Left ventricle myocardium superior (tissue), 1 donor: ENCODE data around the gene JCAD. TPM values are rescaled to one million over a fixed set of nuclear protein-coding genes. Genes with fewer than 3 reads are reported as not detected.
"Not testable (repeated sequence)": the region's sequence is repeated elsewhere in the genome, so short reads cannot be mapped to it uniquely, and the experiment has no call there.

Experiments used
- ATAC-seq: fragments of 200-7000 bp; cut with Tn5 transposase; one replicate; pipeline ENCODE4 v1.9.1; 2020; ENCODE audit warnings: mild to moderate bottlenecking, moderate library complexity
- DNase-seq: peaks from one replicate; pipeline ENCODE4 v3.0.0-alpha.2; 2020
- intact Hi-C: fragments of 100-400 bp; cut with micrococcal nuclease; formaldehyde crosslinking; loops from one replicate; pipeline ENCODE4 v1.11.0; 2022
- total RNA-seq: library from RNA; stranded (reverse); fragmentation: NEBNext Ultra II Directional; extraction: Animal tissue kit (Norgen Biotek cat#: 25700); gene quantifications from one replicate; pipeline ENCODE4 v1.2.1, GENCODE V29; 2021
- donor health status: DM: no; HTN: yes; CAD: no; lungs with severe emphysema.

JCAD gene
- total RNA-seq, 1 donor from 2014 or later: 30.4 TPM

DNA sequence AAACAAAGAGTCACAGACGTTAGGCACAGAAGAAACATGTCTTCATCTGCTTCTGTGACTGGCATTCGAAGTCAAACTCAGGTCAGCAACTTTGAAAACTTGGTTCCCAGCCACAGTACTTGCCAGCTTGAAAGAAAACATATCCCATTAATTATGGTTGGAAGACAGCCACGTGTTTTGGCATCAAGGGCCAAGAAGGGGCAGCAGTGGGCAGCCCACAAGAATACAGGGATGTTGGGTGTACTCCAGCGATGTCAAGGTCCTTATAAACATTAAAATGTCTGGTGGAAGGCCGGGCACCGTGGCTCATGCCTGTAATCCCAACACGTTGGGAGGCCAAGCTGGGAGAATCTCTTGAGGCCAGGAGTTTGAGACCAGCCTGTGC, 29.5 kb downstream of the JCAD start:
- DNase-seq (no peak), ATAC-seq (no peak)
- intact Hi-C loops: no loop called here

- intact Hi-C loops: no loop called here
- ATAC-seq (no peak), DNase-seq (no peak)
Observed at GRCh38 chr10:30029164-30029871, 30.1 kb downstream of the JCAD start.

DNA sequence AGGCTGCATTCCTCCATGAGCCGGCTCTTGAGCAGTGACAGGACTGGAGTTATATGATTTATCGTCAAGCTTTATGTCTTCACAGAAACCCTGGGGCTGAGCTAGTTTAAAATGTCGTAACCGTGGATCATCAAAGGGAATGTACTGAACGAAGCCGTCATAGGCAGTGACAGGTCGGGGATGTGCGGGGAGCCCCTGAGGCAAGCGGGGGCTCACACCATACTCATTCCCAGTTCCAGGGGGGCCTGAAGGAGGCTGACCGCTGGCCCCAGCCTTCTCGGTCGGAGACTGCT, 30.7 kb downstream of the JCAD start:
- intact Hi-C loops: no loop called here
- DNase-seq: no peak
- no peak for ATAC-seq

DNA sequence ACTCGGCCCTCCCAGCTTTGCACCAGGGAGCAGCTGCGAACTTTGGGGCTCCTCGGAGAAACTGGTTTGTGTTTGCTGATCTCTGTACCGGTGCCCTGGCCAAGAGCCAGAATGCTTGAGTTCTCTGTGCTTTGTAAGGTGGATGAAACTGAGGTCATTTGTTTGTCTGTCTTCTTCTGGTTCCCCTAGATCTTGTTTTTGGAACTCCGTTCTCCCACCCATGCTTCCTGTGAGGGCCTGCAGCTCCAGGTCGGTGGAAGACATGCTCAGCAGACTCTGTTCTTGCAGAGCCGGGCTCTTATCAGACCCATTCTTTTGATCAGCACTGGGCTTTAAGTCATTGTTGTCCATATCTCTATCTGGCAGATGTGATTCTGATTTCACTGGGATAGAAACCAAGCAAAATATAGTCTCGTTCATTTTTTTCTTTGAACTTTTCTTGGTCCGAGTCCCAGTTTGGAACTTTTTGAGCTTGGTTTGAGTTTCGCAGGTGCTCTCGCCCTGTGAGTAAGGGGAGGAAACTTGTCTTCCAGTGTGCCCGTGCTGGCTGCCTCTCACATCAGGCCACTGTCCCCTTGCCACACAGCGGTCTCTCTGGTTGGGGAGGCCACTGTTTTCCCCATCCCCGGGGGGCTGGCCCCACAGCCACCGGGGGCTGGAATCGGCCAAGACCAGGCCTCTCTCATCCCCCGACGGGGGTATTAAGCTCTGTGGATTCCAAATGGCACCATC, 31.2 kb downstream of the JCAD start:
- intact Hi-C loops: no loop called here
- DNase-seq (peak; percentile 55), ATAC-seq (peak; percentile 79)

- intact Hi-C loops: no loop called here
- ATAC-seq: peak; percentile 63
- peak; percentile 55 for DNase-seq
Observed at GRCh38 chr10:30027057-30028005, 32.1 kb downstream of the JCAD start.

DNA sequence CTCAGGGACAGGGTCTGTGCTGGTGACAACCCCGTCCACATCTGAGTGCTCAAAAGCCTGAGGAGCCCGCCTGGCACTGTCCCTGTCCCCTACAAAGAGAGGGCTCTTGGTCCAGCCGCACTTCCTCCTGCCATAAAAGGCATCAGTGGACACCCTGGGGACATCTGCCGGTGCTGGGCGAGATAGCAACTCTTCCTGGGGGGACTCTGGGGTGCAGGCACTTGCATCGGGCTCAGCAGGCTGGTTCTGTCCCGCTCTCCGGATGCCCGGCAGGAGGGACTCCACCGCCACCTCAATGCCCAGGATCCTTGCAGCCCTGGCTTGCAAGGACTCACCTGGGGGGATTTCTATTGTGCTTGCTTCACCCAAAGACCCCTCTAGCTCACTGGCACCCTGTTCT, 32.8 kb downstream of the JCAD start:
- intact Hi-C loops: no loop called here
- ATAC-seq (no peak), DNase-seq (no peak)

DNA sequence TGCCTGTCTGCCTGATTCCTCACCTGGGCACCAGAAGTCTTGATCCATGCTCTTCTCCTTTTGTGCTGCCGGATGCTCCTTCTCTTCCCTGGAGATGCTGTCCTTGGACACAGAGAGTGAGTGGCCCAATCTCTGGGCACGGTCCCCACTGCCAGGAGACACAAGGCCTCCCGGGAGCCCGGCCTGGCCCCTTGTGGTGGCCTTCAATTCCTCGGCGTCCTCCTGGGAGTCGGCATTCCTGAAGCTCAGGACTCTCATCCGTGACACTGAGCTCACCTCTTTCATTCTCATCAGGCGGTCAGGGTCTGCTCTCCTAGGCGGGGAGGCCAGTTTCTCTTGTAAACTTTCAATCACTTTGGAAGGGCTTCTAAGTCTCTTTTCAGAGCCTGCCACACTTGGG, 33.3 kb downstream of the JCAD start:
- ATAC-seq (no peak), DNase-seq (no peak)
- intact Hi-C loops: no loop called here

DNA sequence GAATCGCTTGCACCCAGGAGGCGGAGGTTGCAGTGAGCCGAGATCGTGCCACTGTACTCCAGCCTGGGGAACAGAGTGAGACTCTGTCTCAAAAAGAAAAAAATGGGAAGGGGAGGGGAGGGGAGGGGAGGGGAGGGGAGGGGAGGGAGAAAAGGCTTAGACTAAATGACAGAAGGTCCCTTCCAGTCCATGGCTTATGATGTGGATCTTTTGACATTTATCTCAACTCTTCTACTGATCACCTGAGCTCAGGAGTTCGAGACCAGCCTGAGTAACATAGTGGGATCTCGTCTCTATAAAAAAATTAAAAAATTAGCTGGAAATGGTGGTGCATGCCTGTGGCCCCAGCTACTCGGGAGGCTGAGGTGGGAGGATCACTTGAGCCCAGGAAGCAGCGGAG, 34.0 kb downstream of the JCAD start:
- intact Hi-C loops, ATAC-seq: not testable (repeated sequence)

GRCh38 chr10:30022590-30022989, 36.8 kb downstream of the JCAD start:
- ATAC-seq: no peak
- intact Hi-C loops: no loop called here
- no peak for DNase-seq

More for the DNA sequence above, 34.0 kb downstream of the JCAD start:
- DNase-seq: not testable (repeated sequence)

GRCh38 chr10:30019468-30019867, 39.9 kb downstream of the JCAD start:
- ATAC-seq (no peak), DNase-seq (no peak)
- intact Hi-C loops: no loop called here

GRCh38 chr10:30018496-30018895, 40.9 kb downstream of the JCAD start:
- no peak for DNase-seq
- ATAC-seq: no peak

DNA sequence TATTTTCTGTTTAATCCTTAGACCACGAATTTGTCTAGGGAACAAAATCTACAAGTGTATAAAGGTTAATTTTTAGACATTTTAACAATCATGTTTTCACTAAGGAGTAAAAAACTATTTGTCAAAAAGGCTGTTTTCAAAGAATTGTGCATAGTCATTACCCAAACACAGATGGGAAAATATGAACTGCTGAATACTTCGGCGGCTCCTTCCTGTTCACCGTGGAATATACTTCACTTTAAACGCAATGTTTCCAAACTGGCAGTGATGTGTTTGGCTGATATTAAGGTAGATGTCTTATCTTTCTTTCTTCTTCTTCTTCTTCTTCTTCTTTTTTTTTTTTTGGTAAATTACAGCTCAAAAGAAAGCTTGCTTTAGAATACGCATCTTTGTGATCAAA, 41.4 kb downstream of the JCAD start:
- intact Hi-C loops: no loop called here
- no peak for DNase-seq
- ATAC-seq: no peak

More at GRCh38 chr10:30018496-30018895, 40.9 kb downstream of the JCAD start:
- intact Hi-C loops: no loop called here

- DNase-seq (no peak), ATAC-seq (no peak)
- intact Hi-C loops: no loop called here
Observed at GRCh38 chr10:30017556-30017955, 41.8 kb downstream of the JCAD start.

DNA sequence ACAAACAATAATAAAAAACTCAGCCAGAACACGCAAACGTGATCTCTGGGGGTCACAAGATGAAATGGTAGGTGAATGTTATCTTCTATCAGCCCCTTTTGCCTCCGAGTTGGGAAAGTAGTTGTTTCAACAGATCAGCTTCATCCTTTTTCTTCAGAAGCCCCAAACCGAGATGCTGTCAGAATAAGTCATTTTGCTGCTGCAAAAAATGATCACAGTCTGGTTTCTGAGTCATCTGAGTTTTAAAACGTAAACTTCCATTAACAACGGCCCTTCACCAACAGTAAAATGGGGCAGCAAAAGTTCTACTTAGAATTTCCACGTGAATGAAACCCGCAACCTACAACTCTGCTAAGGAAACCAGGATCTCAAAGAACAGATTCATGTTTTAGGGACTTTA, 44.9 kb downstream of the JCAD start:
- DNase-seq (no peak), ATAC-seq (no peak)
- intact Hi-C loops: no loop called here

- peak; percentile 94 for ATAC-seq
- intact Hi-C loops: no loop called here
- DNase-seq: peak; percentile 78
Observed at GRCh38 chr10:30013757-30014156, 45.6 kb downstream of the JCAD start.

GRCh38 chr10:30011956-30012647, 47.3 kb downstream of the JCAD start:
- intact Hi-C loops: no loop called here
- ATAC-seq (peak; percentile 17), DNase-seq (no peak)

DNA sequence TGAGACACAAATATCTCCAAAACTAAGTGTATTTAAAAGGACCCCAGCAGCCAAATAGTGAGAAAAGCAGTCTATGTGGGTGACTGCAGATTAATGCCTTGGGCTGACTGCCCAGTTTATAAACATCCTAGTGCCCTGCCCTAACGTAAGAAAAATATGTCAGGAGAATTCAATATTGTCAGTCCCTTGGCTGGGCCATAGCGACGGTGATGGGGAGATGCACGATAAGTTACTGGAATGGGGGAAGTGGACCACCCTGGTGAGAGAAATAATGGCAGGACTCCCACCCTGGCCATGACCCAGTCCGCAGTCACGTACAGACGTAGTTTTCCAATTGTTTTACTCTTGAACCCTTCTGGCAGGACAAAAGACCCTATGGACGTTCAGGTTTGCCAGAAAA, 48.0 kb downstream of the JCAD start:
- no peak for ATAC-seq
- intact Hi-C loops: no loop called here
- no peak for DNase-seq

- intact Hi-C loops: no loop called here
- ATAC-seq: no peak
- DNase-seq: no peak
Observed at GRCh38 chr10:30007406-30007805, 52.0 kb downstream of the JCAD start.

- intact Hi-C loops: no loop called here
- ATAC-seq (no peak), DNase-seq (no peak)
Observed at GRCh38 chr10:30006410-30006809, 53.0 kb downstream of the JCAD start.
